ENCODE measurements around the gene CFAP69. TPM values are rescaled to one million over a fixed set of nuclear protein-coding genes. Genes with fewer than 3 reads are reported as not detected.

The CFAP69 gene
- total RNA-seq, 3 donors from 2014 or later = 13.0 to 45.2 (median 21.8) TPM

GRCh38 chr7:90256778-90257177 is 11.8 kb downstream of the CFAP69 start:
- Histone ChIP-seq H3K27ac (peak overlapping the region in 1 of 2 donors; percentile 14), H3K4me3 (no peak overlapping the region), H3K4me1 (no peaks in the 10 kb centered on the region), H3K27me3 (no peaks in the 10 kb centered on the region), H3K36me3 (no peaks in the 10 kb centered on the region), H3K9me3 (no peaks in the 10 kb centered on the region)
- TF ChIP-seq CTCF (IDR thresholded peaks at IDR 0.05) = no peak
- TF ChIP-seq POLR2AphosphoS5 (IDR thresholded peaks at IDR 0.05) = no peak
- no peak for TF ChIP-seq POLR2A (IDR thresholded peaks at IDR 0.05)
- intact Hi-C loops (cut with DNase I; ENCODE audit: low total_unique reads) = no loop called here
- no peak for DNase-seq (ENCODE audit: low spot score in 2 of 2)

GRCh38 chr7:90261441-90261840 is 16.5 kb downstream of the CFAP69 start:
- Histone ChIP-seq H3K4me1 (no peaks in the 10 kb centered on the region), H3K27me3 (no peaks in the 10 kb centered on the region), H3K9me3 (no peaks in the 10 kb centered on the region), H3K4me3 (no peak overlapping the region), H3K36me3 (no peaks in the 10 kb centered on the region), H3K27ac (no peak overlapping the region)
- no peak for DNase-seq (ENCODE audit: low spot score in 2 of 2)
- intact Hi-C loops (cut with DNase I; ENCODE audit: low total_unique reads) = no loop called here
- no peak for TF ChIP-seq POLR2A (IDR thresholded peaks at IDR 0.05)
- no peak for TF ChIP-seq POLR2AphosphoS5 (IDR thresholded peaks at IDR 0.05)
- TF ChIP-seq CTCF (IDR thresholded peaks at IDR 0.05) = no peak

GRCh38 chr7:90262438-90262837 is 17.5 kb downstream of the CFAP69 start:
- no peak for DNase-seq (ENCODE audit: low spot score in 2 of 2)
- H3K36me3 ChIP-seq = no peaks in the 10 kb centered on the region
- H3K27ac ChIP-seq = no peak overlapping the region
- TF ChIP-seq CTCF (IDR thresholded peaks at IDR 0.05) = peak; percentile 14 to 64 (median 61)
- TF ChIP-seq POLR2AphosphoS5 (IDR thresholded peaks at IDR 0.05) = no peak
- TF ChIP-seq POLR2A (IDR thresholded peaks at IDR 0.05) = no peak
- no peak overlapping the region for H3K4me3 ChIP-seq
- H3K4me1 ChIP-seq = no peaks in the 10 kb centered on the region
- no peaks in the 10 kb centered on the region for H3K27me3 ChIP-seq
- no peaks in the 10 kb centered on the region for H3K9me3 ChIP-seq
- intact Hi-C loops (cut with DNase I; ENCODE audit: low total_unique reads) = no loop called here

DNA sequence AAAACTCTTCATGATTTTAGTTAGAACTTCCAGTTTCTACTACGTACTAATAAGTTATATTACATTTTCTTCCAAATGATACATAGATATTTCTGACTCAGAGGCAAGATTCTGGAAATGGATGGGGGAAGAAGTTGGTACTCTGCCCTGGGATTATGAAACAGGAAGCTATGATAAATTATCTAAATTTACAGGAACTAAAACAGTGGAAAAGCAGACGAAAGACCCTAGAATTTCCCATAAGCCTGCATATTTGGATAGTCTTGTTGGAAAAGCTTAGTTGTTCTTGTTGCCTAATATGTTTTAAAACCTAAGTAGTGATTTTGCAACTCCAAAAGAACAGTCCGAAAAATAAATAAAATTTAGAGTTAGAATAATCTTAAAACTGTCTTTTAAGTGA is 21.8 kb downstream of the CFAP69 start:
- Histone ChIP-seq H3K27me3 (no peaks in the 10 kb centered on the region), H3K9me3 (no peaks in the 10 kb centered on the region), H3K36me3 (no peaks in the 10 kb centered on the region), H3K27ac (peak overlapping the region; percentile 27 to 56), H3K4me3 (no peak overlapping the region), H3K4me1 (no peaks in the 10 kb centered on the region)
- no peak for TF ChIP-seq POLR2A (IDR thresholded peaks at IDR 0.05)
- intact Hi-C loops (cut with DNase I; ENCODE audit: low total_unique reads) = no loop called here
- no peak for DNase-seq (ENCODE audit: low spot score in 2 of 2)

GRCh38 chr7:90267263-90267858 is 22.4 kb downstream of the CFAP69 start:
- Histone ChIP-seq H3K4me3 (no peak overlapping the region), H3K4me1 (no peaks in the 10 kb centered on the region), H3K36me3 (no peaks in the 10 kb centered on the region), H3K27me3 (no peaks in the 10 kb centered on the region), H3K27ac (peak overlapping the region in 1 of 2 donors; percentile 56), H3K9me3 (no peaks in the 10 kb centered on the region)
- TF ChIP-seq POLR2AphosphoS5 (IDR thresholded peaks at IDR 0.05) (no peak), CTCF (IDR thresholded peaks at IDR 0.05) (no peak), POLR2A (IDR thresholded peaks at IDR 0.05) (no peak)
- DNase-seq (ENCODE audit: low spot score in 2 of 2) = no peak
- intact Hi-C loops (cut with DNase I; ENCODE audit: low total_unique reads) = no loop called here

DNA sequence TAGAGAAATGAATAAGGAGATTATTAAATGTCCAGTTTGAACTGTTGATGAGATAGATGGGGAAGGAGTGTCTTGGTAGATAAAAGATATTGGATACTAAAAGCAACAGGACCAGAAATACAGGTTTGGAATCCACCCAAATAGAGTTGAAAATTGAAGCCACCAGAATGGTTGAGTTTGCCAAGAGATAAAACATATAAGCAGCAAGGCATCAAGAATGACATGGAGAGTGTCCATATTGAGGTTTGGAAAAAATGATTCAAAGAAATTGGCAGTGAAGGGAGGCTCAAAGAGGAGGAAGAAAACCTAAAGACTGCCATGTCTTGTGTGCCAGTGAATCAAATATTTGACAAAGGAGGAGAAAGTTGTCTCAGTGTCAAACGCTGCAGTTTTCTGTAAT is 24.2 kb downstream of the CFAP69 start:
- Histone ChIP-seq H3K4me3 (no peak overlapping the region), H3K4me1 (no peaks in the 10 kb centered on the region), H3K27me3 (no peaks in the 10 kb centered on the region), H3K36me3 (no peaks in the 10 kb centered on the region), H3K27ac (no peak overlapping the region), H3K9me3 (no peaks in the 10 kb centered on the region)
- TF ChIP-seq POLR2A (IDR thresholded peaks at IDR 0.05) = no peak
- DNase-seq (ENCODE audit: low spot score in 2 of 2) = no peak
- intact Hi-C loops (cut with DNase I; ENCODE audit: low total_unique reads) = no loop called here
